ENCODE measurements around the gene C4orf50. TPM values are rescaled to one million over a fixed set of nuclear protein-coding genes. Genes with fewer than 3 reads are reported as not detected.

C4orf50 gene
- total and polyA plus RNA-seq, 11 donors = 0.05 to 0.11 TPM; not detected in 9

DNA sequence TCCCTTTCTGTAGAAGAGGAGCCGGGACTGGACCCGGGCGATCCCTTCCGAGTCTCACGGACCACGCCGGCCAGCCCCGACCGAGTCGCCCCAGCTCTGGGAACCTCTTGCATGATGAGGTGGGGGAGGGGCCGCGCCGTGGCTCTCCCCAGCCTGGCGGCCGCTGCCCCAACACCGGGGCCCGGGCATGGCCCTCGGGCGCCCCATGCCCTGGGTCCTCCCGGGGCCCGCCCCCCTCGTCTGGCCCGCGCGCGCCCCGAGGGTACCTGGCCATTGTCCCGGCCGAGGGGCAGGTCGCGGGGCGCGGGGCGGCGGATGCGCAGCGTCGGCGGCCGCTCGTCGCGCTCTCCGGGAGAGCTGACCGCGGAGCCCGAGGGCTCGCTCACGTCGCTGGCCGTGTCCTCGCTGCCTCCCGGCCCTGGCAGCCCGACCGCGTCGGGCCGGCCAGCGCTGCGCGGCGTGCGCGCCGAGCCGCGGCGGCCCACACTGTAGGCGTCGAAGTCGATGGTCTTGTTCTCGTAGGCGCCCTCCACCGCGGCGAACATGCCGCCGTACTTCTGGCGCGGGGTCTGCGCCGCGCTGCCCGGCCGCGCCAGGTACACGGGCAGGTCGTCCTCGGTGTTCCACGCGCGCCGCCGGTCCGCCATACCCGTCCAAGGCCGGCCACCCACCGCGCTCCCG, 125.8 kb downstream of the C4orf50 start:
- peaks cover 0 to 8% (median 0%) of the 10 kb centered on the region in 12 donors for H3K9me3 ChIP-seq
- H3K27ac ChIP-seq = no peak overlapping the region
- H3K4me1 ChIP-seq = peaks cover 0 to 40% (median 11%) of the 10 kb centered on the region in 12 donors
- WGBS, 4 donors = 1 to 3% (median 2%) methylated on average over 47 to 100 of the region's 100 CpGs
- H3K36me3 ChIP-seq = no peaks in the 10 kb centered on the region
- ATAC-seq = no peak
- intact Hi-C loops (cut with DNase I) = no loop called here
- no peak for DNase-seq
- TF ChIP-seq, protein P1, sequence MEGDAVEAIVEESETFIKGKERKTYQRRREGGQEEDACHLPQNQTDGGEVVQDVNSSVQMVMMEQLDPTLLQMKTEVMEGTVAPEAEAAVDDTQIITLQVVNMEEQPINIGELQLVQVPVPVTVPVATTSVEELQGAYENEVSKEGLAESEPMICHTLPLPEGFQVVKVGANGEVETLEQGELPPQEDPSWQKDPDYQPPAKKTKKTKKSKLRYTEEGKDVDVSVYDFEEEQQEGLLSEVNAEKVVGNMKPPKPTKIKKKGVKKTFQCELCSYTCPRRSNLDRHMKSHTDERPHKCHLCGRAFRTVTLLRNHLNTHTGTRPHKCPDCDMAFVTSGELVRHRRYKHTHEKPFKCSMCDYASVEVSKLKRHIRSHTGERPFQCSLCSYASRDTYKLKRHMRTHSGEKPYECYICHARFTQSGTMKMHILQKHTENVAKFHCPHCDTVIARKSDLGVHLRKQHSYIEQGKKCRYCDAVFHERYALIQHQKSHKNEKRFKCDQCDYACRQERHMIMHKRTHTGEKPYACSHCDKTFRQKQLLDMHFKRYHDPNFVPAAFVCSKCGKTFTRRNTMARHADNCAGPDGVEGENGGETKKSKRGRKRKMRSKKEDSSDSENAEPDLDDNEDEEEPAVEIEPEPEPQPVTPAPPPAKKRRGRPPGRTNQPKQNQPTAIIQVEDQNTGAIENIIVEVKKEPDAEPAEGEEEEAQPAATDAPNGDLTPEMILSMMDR (IDR thresholded peaks at IDR 0.05) = no peak
- no peak for TF ChIP-seq POLR2A (IDR thresholded peaks at IDR 0.05)
- H3K4me3 ChIP-seq = peak overlapping the region in 4 of 12 donors; percentile 9 to 38 (median 24)
- H3K27me3 ChIP-seq = peaks cover 58 to 93% (median 80%) of the 10 kb centered on the region in 9 donors

DNA sequence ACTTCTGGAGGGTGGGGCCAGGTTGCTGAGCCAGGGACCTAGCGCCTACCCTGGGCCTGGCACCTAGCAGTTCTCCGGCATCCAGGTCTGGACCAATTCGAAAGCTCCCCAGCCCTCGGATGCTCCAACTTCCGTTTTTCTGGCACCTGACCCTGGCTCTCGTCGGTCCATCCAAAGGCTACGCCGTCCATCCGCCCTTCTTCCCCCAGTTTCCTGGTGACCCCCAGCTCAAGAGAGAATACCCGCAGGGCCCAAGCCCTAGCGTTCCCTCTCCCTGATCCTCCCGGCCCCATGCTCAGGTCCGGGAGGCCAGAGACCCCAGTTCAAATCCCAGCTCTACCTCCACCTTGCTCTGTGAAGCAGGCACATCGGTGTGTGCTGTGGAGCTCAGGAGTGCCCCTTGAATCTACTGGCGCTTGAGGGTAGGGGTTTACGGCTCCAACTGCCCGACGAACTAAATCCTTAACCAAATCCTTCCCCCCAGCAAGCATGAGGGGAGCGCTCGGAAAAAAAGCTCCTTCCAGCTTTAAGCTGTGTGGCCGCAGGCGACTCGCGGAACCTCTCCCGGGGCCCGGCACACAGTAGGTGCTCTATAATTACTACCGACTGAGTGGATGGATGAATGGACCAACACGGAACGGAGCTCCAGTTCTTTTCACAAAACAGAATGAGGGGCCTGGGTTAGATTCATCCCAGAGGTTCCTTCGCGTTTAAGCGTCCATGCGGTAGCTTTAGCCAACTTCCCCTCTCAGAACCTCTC, 126.5 kb downstream of the C4orf50 start:
- no peak for ATAC-seq
- intact Hi-C loops (cut with DNase I) = no loop called here
- Histone ChIP-seq H3K4me1 (peaks cover 0 to 44% (median 14%) of the 10 kb centered on the region in 12 donors), H3K36me3 (no peaks in the 10 kb centered on the region), H3K4me3 (no peak overlapping the region), H3K9me3 (peaks cover 0 to under 1% (median 0%) of the 10 kb centered on the region in 12 donors), H3K27ac (no peak overlapping the region), H3K27me3 (peaks cover 59 to 94% (median 85%) of the 10 kb centered on the region in 9 donors)
- DNase-seq = no peak
- WGBS, 4 donors = 8 to 13% (median 12%) methylated on average over 33 to 34 of the region's 34 CpGs
- no peak for TF ChIP-seq POLR2A (IDR thresholded peaks at IDR 0.05)
- TF ChIP-seq, protein P1 (IDR thresholded peaks at IDR 0.05) = no peak

DNA sequence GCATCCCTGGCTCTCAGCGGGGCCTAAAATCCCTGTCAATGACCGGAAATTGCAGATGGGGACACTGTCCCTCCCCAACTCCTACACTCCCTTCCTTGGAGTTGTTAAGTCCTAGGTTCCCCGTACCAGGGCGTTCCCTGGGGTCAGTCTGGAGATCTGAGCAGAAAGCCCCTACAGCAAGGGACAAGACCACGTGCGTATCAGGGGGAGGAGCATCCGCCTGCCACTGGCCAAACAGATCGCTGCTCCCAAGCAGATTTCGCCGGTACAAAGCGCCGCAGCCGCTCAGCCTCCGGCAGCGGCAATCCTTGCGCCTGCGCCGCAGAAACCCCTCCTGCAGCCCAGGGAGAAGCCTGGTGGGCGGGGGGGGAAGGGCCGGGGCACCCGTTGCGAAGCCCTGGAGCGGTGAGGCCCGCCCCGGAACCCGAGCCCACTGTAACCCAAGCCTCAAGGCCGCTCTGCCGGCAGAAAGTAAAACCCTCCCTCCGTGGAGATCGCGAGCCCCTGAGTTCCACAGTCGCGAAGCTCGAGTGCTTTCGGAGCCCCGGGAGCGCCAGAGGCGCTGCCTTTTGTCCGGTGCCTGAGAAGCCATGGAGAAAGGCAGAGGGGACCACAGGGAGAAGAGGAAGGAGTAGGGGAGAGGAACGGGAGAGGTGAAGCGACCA, 128.0 kb downstream of the C4orf50 start:
- H3K4me1 ChIP-seq = peaks cover 0 to 44% (median 14%) of the 10 kb centered on the region in 12 donors
- peak overlapping the region in 8 of 12 donors; percentile 2 to 46 (median 27) for H3K4me3 ChIP-seq
- no peaks in the 10 kb centered on the region for H3K9me3 ChIP-seq
- 1% methylated on average over 19 to 41 of the region's 41 CpGs for WGBS, 4 donors
- intact Hi-C loops (cut with DNase I) = no loop called here
- no peak overlapping the region for H3K27ac ChIP-seq
- ATAC-seq (peak in 1 of 4 donors; percentile 18), DNase-seq (peak in 1 of 5 donors; percentile 28)
- TF ChIP-seq POLR2A (IDR thresholded peaks at IDR 0.05) = no peak
- TF ChIP-seq, protein P1 (IDR thresholded peaks at IDR 0.05) = no peak
- H3K27me3 ChIP-seq = peaks cover 59 to 88% (median 71%) of the 10 kb centered on the region in 9 donors
- no peaks in the 10 kb centered on the region for H3K36me3 ChIP-seq

Data from heart left ventricle (tissue), 16 donors.